Measurements from ENCODE around the gene LIX1.

Gene LIX1

GRCh38 chr5:97148288-97148687 is 5.9 kb upstream of the LIX1 start:
- Histone ChIP-seq H4K91ac (ENCODE audit: low read depth, low read length, poor library complexity) (no peak overlapping the region), H3K4me2 (ENCODE audit: insufficient read depth, low read length, poor library complexity, severe bottlenecking) (no peak overlapping the region), H3K14ac (ENCODE audit: low read length) (no peak overlapping the region), H2AK5ac (ENCODE audit: low read depth, low read length) (no peak overlapping the region), H2BK12ac (ENCODE audit: low read length) (no peak overlapping the region), H3K27me3 (ENCODE audit: control insufficient read depth in 3 of 3, insufficient read depth in 3 of 3, low read depth in 1 of 3, low read length in 3 of 3) (no peaks in the 10 kb centered on the region), H2BK5ac (ENCODE audit: low read length) (no peak overlapping the region), H2AFZ (ENCODE audit: low read length) (peak overlapping the region; percentile 14), H3K4ac (ENCODE audit: low read length) (no peak overlapping the region), H3K27ac (replicated peaks; ENCODE audit: low read length) (peak overlapping the region; percentile 18), H3K4me1 (ENCODE audit: control insufficient read depth in 2 of 2, insufficient read depth in 1 of 2, low read depth in 1 of 2, low read length in 2 of 2) (peaks cover 0 to 10% of the 10 kb centered on the region in 2 donors), H3K4me3 (ENCODE audit: low read length in 2 of 2) (no peak overlapping the region), H4K8ac (ENCODE audit: low read depth, low read length) (no peak overlapping the region), H2BK120ac (ENCODE audit: low read depth, low read length) (no peak overlapping the region), H3K9ac (ENCODE audit: low read depth, low read length, poor library complexity) (no peak overlapping the region), H2BK15ac (ENCODE audit: low read length) (no peak overlapping the region), H3K79me1 (ENCODE audit: low read depth, low read length) (no peaks in the 10 kb centered on the region), H3K9me3 (replicated peaks in 1 of 2; ENCODE audit: control insufficient read depth in 2 of 2, insufficient read depth in 1 of 2, low read depth in 1 of 2, low read length in 2 of 2) (no peaks in the 10 kb centered on the region), H3K23ac (ENCODE audit: low read depth, low read length, poor library complexity) (no peak overlapping the region), H3K18ac (ENCODE audit: low read length) (no peak overlapping the region), H3K36me3 (replicated peaks in 1 of 2; ENCODE audit: control insufficient read depth in 2 of 2, insufficient read depth in 2 of 2, low read length in 2 of 2) (no peaks in the 10 kb centered on the region)
- no CpG with 5 or more reads among the region's 3 CpGs for WGBS, 2 donors (ENCODE audit: extremely low coverage in 2 of 2, insufficient read length in 2 of 2, insufficient replicate concordance in 1 of 2)
- no peak for DNase-seq (ENCODE audit: low spot score)

DNA sequence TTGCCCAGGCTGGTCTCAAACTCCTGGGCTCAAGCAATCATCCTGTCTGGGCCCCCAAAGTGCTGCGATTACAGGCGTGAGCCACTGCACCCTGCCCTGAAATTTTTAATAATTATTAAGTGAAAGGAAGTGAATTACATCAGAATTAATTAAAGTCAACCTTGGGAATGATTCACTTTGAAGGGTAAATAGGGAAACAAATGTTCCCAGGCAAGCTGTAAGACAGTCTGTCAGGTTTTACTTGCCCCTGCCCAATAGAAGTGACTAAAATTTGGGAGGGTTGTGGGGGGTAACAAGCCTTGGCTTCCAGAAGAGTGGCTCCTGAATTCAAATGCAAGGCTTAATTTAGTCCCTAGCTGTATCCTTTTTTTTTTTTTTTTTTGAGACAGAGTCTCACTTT is 1.3 kb upstream of the LIX1 start:
- Histone ChIP-seq H2BK12ac (ENCODE audit: low read length) (no peak overlapping the region), H3K23ac (ENCODE audit: low read depth, low read length, poor library complexity) (no peak overlapping the region), H3K4ac (ENCODE audit: low read length) (no peak overlapping the region), H2BK120ac (ENCODE audit: low read depth, low read length) (no peak overlapping the region), H3K9ac (ENCODE audit: low read depth, low read length, poor library complexity) (no peak overlapping the region), H4K91ac (ENCODE audit: low read depth, low read length, poor library complexity) (no peak overlapping the region), H3K36me3 (replicated peaks in 1 of 2; ENCODE audit: control insufficient read depth in 2 of 2, insufficient read depth in 2 of 2, low read length in 2 of 2) (no peaks in the 10 kb centered on the region), H3K18ac (ENCODE audit: low read length) (no peak overlapping the region), H2BK5ac (ENCODE audit: low read length) (no peak overlapping the region), H4K8ac (ENCODE audit: low read depth, low read length) (no peak overlapping the region), H3K27me3 (ENCODE audit: control insufficient read depth in 3 of 3, insufficient read depth in 3 of 3, low read depth in 1 of 3, low read length in 3 of 3) (no peaks in the 10 kb centered on the region), H3K79me1 (ENCODE audit: low read depth, low read length) (peaks cover 2% of the 10 kb centered on the region), H3K4me2 (ENCODE audit: insufficient read depth, low read length, poor library complexity, severe bottlenecking) (no peak overlapping the region), H2AFZ (ENCODE audit: low read length) (no peak overlapping the region), H3K4me3 (ENCODE audit: low read length in 2 of 2) (no peak overlapping the region), H2BK15ac (ENCODE audit: low read length) (no peak overlapping the region), H2AK5ac (ENCODE audit: low read depth, low read length) (no peak overlapping the region), H3K4me1 (ENCODE audit: control insufficient read depth in 2 of 2, insufficient read depth in 1 of 2, low read depth in 1 of 2, low read length in 2 of 2) (peaks cover 12 to 13% of the 10 kb centered on the region in 2 donors), H3K14ac (ENCODE audit: low read length) (no peak overlapping the region), H3K9me3 (replicated peaks in 1 of 2; ENCODE audit: control insufficient read depth in 2 of 2, insufficient read depth in 1 of 2, low read depth in 1 of 2, low read length in 2 of 2) (no peaks in the 10 kb centered on the region), H3K27ac (replicated peaks; ENCODE audit: low read length) (no peak overlapping the region)
- WGBS, 2 donors (ENCODE audit: extremely low coverage in 2 of 2, insufficient read length in 2 of 2, insufficient replicate concordance in 1 of 2) = no CpG with 5 or more reads among the region's 2 CpGs
- no peak for DNase-seq (ENCODE audit: low spot score)

DNA sequence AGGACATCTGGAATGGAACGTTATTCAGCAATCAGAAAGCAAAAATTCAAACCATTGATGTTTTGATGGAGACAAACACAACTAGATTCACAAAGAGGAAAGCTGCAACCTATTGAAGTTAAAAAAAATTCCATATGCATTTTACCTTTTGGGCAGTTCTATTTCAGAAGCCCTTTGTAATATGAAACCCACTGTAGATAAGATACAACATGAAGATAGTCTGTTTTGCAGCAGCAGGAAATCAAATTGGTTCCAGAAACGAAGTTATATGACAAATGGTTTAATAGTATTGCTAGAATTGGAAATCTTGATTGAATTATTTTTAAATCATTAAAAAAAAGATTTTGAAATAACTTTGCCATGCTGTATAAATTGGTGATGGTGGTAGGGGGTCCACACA is 872 bp downstream of the LIX1 start:
- Histone ChIP-seq H2BK12ac (ENCODE audit: low read length) (no peak overlapping the region), H3K4ac (ENCODE audit: low read length) (no peak overlapping the region), H3K36me3 (replicated peaks in 1 of 2; ENCODE audit: control insufficient read depth in 2 of 2, insufficient read depth in 2 of 2, low read length in 2 of 2) (no peaks in the 10 kb centered on the region), H3K27me3 (ENCODE audit: control insufficient read depth in 3 of 3, insufficient read depth in 3 of 3, low read depth in 1 of 3, low read length in 3 of 3) (no peaks in the 10 kb centered on the region), H3K4me1 (ENCODE audit: control insufficient read depth in 2 of 2, insufficient read depth in 1 of 2, low read depth in 1 of 2, low read length in 2 of 2) (peaks cover 12 to 13% of the 10 kb centered on the region in 2 donors), H2AK5ac (ENCODE audit: low read depth, low read length) (no peak overlapping the region), H3K23ac (ENCODE audit: low read depth, low read length, poor library complexity) (no peak overlapping the region), H3K14ac (ENCODE audit: low read length) (no peak overlapping the region), H2BK120ac (ENCODE audit: low read depth, low read length) (no peak overlapping the region), H2AFZ (ENCODE audit: low read length) (peak overlapping the region; percentile 10), H3K79me1 (ENCODE audit: low read depth, low read length) (peaks cover 2% of the 10 kb centered on the region), H3K9ac (ENCODE audit: low read depth, low read length, poor library complexity) (no peak overlapping the region), H2BK5ac (ENCODE audit: low read length) (no peak overlapping the region), H3K9me3 (replicated peaks in 1 of 2; ENCODE audit: control insufficient read depth in 2 of 2, insufficient read depth in 1 of 2, low read depth in 1 of 2, low read length in 2 of 2) (no peaks in the 10 kb centered on the region), H4K8ac (ENCODE audit: low read depth, low read length) (no peak overlapping the region), H3K4me3 (ENCODE audit: low read length in 2 of 2) (peak overlapping the region; percentile 51 to 59), H4K91ac (ENCODE audit: low read depth, low read length, poor library complexity) (no peak overlapping the region), H3K18ac (ENCODE audit: low read length) (no peak overlapping the region), H2BK15ac (ENCODE audit: low read length) (no peak overlapping the region), H3K4me2 (ENCODE audit: insufficient read depth, low read length, poor library complexity, severe bottlenecking) (no peak overlapping the region), H3K27ac (replicated peaks; ENCODE audit: low read length) (no peak overlapping the region)
- WGBS, 2 donors (ENCODE audit: extremely low coverage in 2 of 2, insufficient read length in 2 of 2, insufficient replicate concordance in 1 of 2) = no CpG with 5 or more reads among the region's 2 CpGs
- DNase-seq (ENCODE audit: low spot score) = no peak

DNA sequence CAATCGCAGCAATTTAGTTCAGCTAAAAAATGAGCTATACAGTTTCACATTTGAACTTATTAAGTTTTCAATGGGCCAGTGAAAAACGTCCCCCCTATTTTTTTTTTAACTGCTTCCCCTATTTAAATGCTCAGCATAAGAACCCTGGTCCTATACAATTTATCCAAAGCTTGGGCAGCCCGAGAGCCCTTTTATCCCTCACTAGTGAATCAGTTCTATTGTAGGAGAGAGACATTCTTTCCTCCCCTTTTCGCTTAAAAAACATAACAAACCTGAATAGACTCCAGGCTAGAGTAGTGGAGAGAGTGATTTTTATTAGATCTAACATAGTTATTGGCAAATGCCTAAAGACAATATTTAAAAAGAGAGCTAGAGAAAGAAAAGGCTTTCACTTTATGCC is 1.4 kb downstream of the LIX1 start:
- Histone ChIP-seq H3K27ac (replicated peaks; ENCODE audit: low read length) (no peak overlapping the region), H3K14ac (ENCODE audit: low read length) (no peak overlapping the region), H3K4me2 (ENCODE audit: insufficient read depth, low read length, poor library complexity, severe bottlenecking) (no peak overlapping the region), H3K9me3 (replicated peaks in 1 of 2; ENCODE audit: control insufficient read depth in 2 of 2, insufficient read depth in 1 of 2, low read depth in 1 of 2, low read length in 2 of 2) (no peaks in the 10 kb centered on the region), H3K79me1 (ENCODE audit: low read depth, low read length) (peaks cover 2% of the 10 kb centered on the region), H2AK5ac (ENCODE audit: low read depth, low read length) (no peak overlapping the region), H3K4me3 (ENCODE audit: low read length in 2 of 2) (peak overlapping the region in 1 of 2 donors; percentile 51), H4K91ac (ENCODE audit: low read depth, low read length, poor library complexity) (no peak overlapping the region), H2BK12ac (ENCODE audit: low read length) (no peak overlapping the region), H3K4me1 (ENCODE audit: control insufficient read depth in 2 of 2, insufficient read depth in 1 of 2, low read depth in 1 of 2, low read length in 2 of 2) (peaks cover 12 to 18% of the 10 kb centered on the region in 2 donors), H3K18ac (ENCODE audit: low read length) (no peak overlapping the region), H3K36me3 (replicated peaks in 1 of 2; ENCODE audit: control insufficient read depth in 2 of 2, insufficient read depth in 2 of 2, low read length in 2 of 2) (peaks cover 0 to 2% of the 10 kb centered on the region in 2 donors), H3K4ac (ENCODE audit: low read length) (no peak overlapping the region), H2AFZ (ENCODE audit: low read length) (peak overlapping the region; percentile 10), H2BK5ac (ENCODE audit: low read length) (no peak overlapping the region), H3K23ac (ENCODE audit: low read depth, low read length, poor library complexity) (no peak overlapping the region), H4K8ac (ENCODE audit: low read depth, low read length) (no peak overlapping the region), H3K9ac (ENCODE audit: low read depth, low read length, poor library complexity) (no peak overlapping the region), H3K27me3 (ENCODE audit: control insufficient read depth in 3 of 3, insufficient read depth in 3 of 3, low read depth in 1 of 3, low read length in 3 of 3) (no peaks in the 10 kb centered on the region), H2BK15ac (ENCODE audit: low read length) (no peak overlapping the region), H2BK120ac (ENCODE audit: low read depth, low read length) (no peak overlapping the region)
- no CpG with 5 or more reads among the region's 4 CpGs for WGBS, 2 donors (ENCODE audit: extremely low coverage in 2 of 2, insufficient read length in 2 of 2, insufficient replicate concordance in 1 of 2)
- DNase-seq (ENCODE audit: low spot score) = no peak
